Middle frontal gyrus (tissue), 1 donor: ENCODE results near the gene TNS1.

Experiments used
- DNase-seq: peaks from one replicate; pipeline ENCODE4 v3.0.0-alpha.2; 2015; ENCODE audit warnings: low spot score; ENCODE audit errors: extremely low spot score

The TNS1 gene

DNA sequence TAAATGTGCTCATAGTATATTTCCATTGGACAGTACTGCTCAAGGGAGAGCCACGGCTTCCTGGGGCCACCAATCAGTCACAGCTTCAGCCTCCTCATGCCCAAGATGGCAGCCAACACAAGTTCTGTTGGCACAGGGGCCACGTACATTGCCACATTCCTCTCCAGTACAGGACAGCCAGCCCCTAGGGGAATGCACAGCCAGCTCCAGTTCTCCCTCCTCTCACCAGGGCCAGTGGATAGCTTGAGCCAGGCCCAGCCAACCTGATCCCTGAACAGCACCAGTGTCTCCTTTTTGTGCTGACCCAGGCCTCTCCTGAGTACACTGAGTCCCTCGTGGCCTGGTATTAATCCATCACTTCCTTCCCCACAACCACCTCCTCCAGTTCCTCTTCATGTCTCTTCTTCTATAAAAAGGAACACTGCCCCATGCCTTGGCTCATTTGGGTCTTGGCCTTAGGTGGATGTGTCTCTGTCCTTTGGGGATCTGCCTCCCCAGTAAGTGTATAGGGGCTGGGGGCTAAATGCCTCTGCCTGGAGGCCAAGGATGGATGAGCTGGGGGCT is 168.7 kb downstream of the TNS1 start:
- no peak for DNase-seq

DNA sequence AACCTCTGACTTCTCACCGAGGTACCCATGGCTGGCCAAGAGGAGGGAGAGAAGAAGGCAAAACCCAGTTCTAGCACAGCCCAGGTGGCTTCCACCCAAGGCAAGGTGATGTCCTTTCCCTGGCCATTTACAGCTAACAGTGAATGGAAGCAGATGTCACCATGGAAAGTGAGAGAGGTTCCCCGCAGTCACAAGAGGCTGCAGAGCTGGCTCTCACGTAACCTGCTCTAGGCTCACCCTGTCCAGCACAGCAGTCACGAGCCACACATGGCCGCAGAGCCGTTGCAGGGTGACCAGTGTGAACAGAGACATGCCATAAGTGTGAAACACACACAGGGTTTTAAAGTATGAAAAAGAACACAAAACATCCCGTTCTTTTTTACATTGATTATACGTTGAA is 169.4 kb downstream of the TNS1 start:
- no peak for DNase-seq

DNA sequence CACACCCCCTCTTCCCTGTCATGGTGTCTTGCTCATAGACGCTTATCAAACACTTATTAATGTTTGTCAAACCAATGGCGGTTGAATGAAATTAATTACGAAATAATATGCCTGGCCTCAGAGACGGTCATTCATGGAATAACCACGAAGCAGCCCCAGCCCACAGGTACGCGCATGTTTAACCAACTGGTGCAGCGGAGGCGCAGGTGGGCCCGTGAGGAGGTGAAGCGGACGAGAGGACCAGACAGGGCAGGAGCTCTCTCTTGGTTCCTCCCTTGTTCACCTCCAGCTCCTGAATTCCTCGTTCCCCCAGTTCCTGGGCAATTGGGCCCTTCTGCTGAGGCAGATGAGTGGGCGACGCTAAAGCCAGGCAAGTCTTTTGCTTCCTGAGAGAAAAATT is 169.8 kb downstream of the TNS1 start:
- DNase-seq, result no peak

DNA sequence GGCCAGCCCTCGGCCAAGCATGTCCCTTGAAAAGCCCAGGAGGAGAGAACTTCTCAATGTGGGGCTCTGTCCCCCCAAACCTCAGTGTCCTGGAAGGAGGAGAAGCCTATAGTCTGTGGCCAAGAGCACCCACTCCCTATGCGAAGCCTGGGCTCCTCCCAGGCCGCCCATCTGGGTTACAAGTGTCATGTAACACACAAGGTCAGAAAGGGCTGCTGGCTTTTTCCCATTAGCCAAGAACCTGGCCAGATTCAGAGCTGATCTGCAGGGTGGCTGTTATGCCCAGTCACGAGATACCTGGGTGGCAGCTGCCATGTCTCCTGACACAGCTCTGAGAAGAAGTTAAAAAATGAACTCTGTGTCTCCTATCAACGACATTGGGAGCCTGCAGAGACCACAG is 170.7 kb downstream of the TNS1 start:
- DNase-seq, result no peak

DNA sequence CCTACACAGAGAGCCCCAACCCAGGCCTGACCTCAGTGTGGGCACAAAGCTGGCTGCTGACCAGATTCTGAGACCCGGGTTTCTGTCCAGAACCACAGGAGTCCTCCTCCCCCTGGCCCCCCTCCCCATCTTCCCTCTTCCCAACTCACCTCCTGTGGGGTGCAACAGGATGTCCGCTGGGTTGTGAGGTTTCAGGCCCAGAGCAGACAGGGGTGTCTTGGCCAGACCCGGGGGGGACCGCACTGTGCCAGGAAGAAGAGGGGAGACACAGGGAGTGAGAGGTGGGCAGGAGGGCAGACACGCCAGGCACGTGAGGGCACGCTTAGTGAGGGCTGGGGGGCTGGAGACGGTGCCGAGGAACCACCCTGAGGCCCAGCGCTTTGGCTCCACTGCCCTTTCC is 171.5 kb downstream of the TNS1 start:
- DNase-seq, result no peak

DNA sequence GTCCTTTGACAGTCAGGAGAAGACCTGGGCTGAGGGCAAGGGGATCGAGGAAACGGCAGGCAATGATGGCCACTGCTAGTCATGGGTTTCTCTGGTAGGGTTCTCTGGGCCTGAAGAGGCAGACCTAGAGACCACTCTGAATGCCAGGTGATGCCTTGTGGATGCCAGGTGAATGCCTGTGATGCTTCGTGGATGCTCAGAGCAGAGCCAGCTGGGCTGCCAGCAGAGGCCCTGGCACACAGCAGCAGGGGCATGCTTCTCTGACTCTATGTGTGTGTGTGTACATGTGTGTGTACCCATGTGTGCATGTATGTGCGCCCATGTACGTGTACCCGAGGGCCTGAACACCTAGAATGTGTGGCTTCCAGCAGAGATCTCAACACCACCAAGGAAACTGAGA is 172.0 kb downstream of the TNS1 start:
- no peak for DNase-seq

DNA sequence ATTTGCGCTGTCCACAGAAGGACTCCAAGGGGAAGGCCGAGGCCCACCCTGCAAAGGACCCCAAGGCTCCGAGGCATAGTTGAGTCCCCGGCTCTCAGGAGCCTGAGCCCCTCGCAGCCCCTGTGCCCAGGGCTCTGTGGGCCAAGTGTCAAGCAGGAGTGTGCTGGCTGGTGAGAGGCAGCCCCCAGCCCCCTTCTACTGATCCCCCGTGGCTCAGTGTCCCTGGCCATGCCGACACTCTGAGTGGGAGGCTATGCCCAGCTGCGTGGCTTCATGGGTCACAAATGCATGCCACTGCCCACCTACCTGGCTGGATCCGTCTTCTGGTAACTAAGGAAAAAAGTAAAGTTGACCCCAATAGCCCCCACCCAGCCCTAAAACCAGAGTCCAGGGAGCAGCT is 172.7 kb downstream of the TNS1 start:
- no peak for DNase-seq

DNA sequence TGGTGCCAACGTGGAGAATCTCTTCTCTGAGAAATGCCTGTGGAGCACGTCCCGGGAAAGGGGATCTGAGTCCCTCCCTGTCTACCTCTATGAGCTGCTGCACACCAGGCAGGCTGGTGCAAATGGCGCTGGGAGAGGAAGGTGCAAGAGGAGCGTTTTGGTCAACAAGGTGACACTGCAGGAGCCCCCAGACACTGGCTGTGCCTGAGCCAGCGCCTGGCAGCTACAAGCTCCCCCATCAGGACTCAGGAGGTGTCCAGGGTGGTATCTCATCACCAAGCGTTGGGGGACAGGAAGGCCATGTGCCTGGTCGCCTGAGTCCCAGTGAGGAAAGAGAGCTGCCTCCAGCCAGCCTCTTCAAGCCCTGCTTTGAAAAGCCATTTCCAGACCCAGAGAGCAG is 173.4 kb downstream of the TNS1 start:
- no peak for DNase-seq

DNA sequence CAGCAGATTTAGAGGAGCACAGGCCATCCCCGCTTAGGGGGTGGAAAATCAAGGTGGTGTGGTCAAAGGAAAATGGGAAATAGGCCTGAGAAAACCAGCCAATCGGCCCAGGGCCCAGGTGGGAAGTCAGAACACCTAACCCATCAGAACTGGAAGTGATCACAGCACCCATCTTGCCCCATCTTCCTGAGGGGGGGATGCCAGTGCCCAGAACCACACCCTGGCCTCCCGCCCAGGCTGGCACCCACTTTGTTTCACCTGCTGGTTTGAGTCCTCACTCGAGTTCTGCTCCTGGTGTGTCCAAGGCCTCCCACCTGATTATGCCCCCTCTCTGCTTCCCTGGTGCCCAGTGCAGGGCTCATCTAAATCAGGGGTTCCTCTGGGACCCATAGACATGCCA is 174.5 kb downstream of the TNS1 start:
- no peak for DNase-seq

DNA sequence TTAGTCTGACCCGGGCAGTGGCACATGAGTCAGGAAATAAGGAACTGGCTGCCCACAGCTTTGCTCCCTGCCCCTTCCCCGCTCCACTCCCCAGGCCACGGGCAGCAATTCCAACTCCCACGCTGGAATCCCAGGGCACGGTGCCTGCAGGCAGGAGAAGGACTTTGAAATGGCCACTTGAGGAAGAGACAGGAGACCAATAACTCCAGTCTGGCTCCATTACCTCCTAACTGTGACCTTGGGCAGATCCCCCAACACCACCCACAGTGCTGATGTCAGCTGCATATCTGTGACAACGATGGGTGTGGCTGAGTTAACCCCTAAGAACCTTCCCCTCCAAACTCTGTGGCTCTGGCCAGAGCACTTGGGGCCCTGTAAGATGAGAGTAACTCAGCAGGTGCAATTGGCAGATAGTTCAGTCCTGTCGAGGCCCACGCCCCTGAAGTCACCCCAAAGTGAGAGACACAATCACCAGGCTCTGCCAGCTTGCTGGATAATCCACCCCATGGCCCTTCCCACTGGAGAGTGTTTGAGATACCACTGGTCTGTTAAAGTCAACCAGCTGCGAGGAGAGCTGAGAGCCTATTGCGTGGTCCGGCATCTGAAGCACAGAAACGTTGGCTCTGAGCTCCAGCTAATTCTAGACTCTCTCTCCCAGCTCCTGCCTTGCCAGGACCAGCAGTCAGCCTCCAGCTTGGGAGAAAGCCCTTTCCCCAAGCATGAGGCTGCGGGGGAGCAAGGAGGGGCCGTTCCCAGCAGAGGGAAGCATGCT is 175.2 kb downstream of the TNS1 start:
- no peak for DNase-seq

DNA sequence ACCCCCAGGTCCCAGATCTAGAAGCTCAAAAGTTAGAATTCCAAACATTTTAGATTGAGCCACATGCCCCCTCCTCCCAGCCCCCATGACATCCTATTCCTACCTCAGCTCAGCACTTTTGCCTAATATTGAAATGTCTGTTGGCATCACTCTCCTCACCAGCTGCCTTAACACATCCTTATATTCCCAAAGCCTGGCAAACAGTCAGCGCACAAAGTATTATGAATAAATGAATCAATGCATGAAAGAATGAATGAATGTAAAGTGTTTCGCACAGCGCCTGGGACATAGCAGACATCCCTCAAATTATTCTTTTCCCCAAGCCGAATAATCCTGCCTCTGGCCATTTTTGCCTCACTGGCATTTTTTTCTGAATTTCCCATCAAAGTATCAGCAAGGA is 175.8 kb downstream of the TNS1 start:
- no peak for DNase-seq

DNA sequence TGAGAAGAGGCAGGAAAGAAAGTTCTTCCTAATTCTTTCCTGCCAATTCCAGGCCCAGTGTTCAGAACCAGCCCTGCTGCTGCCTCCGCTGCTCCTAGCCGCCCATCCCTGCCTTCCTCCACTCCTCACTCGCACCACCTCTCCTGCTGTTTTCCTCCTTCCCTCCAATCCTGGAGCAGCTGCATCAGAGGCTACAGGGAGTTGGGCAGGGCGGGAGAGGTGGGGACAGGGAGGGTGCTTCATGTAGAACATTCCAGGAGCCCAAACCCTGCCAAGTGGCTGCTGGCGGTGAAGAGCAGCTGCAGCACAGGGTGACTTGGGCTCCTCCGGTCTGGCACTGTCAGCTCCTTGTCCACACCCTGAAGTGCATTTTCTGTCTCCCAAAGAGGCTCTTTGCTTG is 176.3 kb downstream of the TNS1 start:
- no peak for DNase-seq

DNA sequence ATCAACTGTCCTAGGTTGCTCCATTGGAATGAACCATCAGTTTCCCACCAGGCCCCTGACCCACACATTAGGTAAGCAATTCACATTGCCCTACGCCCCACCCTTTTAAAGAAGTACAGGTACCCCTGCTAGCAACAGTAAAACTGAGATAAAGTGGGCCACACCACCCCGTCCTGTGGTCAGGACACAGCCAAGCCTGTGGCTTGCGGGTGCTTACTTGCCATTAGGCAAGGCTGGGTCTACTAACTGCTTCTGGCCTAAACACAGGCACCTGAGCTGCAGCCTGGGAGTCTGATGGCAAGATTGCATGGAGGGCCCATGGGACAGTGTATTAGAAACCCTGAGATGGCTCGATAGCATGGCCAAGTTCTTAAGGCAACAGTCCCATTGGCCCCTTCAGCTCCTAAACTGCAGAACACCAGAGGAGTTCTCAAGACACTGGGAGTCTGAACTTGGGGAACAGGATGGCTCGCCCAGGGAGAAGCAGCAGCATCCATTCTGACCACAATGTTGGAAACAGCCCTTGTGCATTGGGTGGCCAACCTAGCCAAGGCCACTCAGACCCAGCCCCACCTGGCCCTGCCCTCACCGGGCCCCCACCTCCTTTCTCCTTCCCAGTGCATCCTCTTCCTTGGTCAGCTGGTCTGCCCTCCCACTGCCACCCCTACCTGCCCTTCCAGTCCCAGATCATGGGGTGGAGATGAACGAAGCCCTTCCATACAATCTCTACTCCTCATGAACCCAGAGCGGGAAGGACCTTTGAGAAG is 177.1 kb downstream of the TNS1 start:
- no peak for DNase-seq

DNA sequence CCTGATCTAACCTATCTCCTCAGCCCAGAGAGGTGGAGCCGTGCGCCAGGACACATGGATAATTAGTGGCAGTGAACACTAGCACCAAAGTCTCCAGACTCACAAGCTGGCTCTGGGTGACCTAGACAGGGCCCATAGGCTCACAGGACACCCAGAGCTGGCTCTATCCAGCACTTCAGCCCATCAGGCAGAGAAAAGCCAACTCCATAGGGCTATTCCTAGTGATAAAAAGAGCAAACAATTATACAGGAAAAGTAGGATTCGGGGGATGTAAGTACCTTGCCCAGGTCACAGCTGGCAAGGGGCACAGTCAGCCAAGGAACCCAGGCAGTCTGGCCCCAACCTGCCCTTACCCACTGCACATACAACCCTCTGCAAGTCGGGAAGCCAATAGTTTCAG is 178.6 kb downstream of the TNS1 start:
- no peak for DNase-seq

DNA sequence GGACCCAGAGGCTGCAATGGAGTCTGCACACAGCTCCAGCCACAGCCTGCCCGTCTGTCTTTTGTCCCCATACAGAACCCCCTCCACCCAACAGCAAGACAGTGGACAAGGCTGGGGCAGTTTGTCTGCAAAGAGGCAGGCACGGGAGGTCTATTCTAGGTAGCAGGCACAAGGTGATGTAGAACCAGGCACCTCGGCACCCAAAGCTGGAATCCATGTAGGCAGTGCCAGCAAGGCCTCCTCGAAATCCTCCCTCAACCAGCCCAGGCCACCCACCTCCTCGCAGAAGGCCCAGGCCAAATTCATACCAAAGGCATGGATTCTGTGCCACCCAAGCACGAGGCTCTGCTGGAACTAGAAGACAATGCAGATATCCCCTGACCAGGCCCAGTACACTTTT is 179.2 kb downstream of the TNS1 start:
- no peak for DNase-seq

DNA sequence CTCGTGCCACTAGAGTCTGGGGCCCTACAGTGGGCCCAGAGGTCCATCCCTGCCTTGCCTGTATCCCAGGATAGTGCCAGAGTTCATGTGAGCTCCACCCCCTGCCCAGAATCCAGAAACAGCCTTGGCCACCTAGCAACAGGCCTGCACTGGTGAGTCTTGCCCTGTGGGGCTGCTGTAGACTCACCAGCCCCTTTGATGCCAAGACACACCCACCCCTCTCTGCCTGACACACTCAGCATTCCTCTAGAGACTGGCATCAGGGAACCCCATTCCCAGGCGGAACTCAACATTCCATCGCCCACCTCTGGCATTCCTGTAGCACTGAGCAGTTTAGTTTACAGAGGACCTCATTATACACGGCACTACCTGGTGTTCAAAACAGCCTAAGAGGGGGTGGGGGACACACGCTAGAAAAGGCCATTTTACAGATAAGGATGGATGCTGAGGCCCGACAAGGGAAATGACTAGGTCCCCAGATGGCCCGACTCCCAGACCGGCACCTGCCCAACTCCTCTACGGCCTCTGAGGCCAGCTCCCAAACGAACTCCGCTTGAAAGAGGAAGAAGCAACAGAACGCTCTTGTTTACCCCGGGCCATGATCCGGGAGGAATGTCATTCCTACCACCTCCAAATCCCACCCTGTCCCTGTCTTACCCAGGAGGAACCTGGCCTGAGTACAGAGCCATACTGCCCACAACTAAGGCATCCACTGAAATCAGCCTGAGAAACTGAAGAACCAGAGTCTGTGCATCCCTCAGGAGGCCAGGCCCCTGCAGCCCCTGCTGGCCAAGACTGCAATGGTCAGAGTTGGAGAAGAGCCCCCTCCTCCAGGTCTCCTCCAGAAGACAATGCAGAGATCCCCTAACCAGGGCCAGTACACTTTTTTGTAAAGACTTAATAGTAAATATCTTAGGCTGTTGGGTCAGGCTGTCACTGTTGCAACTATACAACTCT is 180.2 kb downstream of the TNS1 start:
- no peak for DNase-seq

DNA sequence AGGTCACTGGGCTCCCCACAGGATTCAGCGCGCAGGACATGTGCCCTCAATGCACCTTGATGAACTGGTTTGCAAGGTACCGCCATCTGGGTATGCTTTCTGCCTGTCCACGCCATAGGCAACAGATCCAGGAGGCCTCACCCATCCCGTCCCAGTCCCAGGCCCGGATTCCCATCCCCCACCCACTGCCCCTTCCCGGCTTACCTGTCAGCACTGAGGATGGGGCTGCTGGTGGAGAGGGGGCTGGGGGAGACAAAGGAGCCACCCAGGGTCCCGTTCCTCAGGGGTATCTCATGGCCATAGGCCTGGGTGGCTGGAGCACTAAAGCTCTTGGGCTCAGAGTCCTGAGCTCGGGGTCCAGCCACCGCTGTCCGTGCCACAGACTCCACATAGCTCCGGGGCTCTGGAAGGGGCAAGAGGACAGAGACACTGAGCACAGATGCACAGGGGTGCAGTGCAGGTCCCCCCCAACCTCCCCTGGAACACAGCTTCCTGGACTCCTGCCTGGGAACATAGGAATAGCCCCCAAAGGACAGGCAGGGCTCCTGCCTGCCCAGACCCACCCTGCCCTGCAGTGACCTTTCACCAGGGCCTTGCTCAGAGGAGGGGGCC is 181.2 kb downstream of the TNS1 start:
- DNase-seq, result no peak

DNA sequence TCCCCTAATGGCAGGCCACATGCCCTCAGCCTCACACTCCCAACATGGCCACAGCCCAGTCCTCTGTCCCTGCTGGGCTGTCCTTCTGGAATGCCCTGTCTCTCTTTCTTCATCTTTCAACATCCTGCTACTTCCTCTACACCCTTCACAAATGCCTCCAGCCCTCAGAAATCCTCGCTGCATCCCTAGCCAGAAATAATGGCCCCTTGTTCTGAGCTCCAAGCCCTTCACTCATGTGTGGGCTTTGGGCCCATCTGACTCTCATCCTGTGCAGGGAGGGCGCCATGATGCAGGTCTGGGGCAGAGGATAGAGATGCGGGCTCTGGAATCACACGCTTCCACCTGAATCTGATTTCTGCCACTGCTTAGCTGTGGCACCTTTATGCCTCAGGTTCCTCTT is 181.9 kb downstream of the TNS1 start:
- no peak for DNase-seq

DNA sequence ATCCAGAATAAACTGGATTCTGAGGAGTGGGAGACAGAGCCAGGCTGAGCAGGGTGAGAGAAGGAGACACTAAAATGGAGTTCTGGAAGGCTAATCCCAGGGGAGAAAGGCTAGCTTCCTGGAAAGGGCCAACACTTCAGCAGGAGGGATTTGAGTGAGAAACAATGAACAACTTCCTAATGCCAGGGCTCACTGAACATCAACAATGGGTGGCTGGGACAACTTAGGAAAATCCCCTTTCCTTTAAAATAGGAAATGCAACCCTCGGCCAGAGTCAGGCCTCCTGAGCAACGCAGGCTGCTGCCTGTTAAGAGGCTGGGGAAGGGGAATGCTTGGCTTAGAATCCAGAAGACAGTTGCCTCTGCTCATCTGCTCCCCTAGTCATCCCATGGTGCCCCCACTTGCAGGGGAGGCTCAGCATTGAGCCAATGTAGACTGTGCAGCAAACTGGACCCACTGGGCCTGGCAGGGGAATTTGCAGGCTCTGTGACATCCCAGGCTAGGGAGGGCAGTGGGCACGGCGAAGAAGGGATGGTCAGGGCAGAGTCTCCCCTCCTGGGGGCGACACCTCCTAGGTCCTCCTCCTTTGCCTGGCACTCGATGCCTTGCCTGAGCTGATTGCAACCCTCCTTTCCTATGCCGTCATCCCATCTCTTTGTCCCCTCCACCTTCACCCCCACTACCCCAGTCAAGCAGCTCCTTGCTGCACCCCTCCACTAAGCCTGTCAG is 182.5 kb downstream of the TNS1 start:
- DNase-seq, result no peak

DNA sequence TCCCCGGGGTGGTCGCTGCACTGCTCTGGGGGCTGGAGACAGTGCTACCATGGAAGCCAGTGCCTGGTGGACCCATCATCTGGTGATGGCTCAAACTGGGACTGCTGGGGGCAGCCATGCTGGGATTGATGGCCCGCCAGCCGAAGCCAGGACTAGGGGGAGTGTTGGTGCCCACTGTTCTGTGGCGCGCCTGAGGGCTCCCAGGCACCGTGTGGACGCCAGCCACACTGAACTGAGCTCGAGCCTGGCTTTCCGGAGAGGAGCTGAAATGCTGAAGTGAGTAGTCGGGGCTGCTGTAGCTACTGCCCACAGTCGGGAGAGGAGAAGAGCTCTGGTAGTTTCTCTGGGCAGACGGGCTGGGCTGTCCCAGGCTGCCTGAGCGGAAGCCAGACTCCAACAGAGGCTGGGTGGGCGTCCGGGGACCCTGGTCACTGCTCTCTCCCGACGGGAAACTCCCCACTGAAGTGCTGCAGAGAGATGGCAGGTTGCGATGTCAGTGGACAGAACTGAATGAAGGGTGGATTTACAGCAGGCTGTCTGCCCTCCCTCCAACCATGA is 184.4 kb downstream of the TNS1 start:
- no peak for DNase-seq
